Measurements from ENCODE around the gene DKC1.
A peak's percentile ranks its signal among the peaks of the same experiment; 100 is the strongest.
"Not testable (repeated sequence)": the region's sequence is repeated elsewhere in the genome, so short reads cannot be mapped to it uniquely, and the experiment has no call there.

The DKC1 gene

DNA sequence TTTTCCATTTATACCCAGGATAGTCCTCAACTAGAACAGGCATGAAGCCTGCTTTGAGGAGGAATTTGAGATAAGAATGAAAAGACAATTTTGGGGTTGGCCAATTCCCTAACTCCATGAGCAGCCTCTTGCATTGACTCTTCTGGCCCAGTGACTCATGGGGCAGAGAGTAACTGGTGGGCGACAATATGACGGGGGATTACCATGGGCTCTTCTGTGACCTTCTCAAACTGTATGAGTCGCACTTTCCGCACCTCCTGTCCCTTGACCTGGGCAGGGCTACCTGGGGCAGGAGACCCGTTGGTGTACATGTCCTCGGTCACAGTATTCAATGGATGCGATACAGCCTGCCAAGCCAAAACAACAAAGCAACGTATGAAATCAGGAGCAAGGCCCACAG is 29.3 kb downstream of the DKC1 start:
- no peak for DNase-seq (ENCODE audit: low spot score)

DNA sequence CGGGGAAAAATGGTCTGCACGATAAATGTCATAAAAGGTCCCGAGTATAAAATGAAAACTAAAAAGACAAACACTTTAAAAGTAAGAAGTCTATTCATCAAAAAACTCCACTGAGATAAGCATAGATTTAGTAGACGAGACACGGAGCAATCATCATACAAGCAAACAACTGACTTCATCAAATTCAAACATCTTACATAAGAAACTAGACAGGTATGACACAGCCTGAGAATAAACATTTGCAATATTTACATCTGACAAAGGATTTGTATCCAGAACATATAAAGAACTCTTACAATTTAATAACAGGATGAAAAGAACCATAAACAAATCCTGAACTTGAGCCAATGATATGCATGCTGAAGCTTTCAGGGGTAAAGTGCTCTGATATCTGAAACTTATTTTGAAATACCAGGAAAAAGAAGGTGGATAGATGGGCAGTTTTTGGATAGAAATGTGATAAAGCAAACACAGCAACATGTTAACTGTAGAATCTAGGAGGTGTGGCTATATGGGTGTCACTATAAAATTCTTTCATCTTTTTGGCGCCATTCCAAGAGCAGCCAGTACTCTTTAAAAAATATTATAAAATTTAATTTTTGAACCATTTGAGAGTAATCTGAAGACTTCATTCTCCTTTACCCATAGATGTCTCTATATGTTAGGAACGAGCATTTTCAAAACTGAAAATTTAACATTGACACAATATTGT is 30.6 kb downstream of the DKC1 start:
- no peak for DNase-seq (ENCODE audit: low spot score)

DNA sequence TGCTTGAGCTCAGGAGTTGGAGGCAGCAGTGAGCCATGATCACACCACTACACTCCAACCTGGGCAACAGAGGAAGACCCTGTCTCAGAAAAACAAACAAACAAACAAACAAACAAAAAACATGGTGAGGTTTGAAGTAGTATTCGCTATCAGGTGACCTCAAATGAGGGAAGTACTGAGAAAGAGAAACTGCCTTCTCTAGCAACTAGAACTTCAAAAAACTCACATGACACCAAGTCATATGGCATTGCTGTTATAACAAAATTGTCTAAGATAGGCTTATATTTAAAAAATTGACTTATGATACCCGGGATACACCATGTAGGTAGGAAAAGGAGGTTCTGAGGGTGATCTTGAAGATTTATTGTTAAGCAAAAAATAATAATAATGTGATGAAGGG is 32.4 kb downstream of the DKC1 start:
- DNase-seq (ENCODE audit: low spot score) = no peak

- peak; percentile 39 for DNase-seq (ENCODE audit: low spot score)
Observed at GRCh38 chrX:154797006-154797405, 34.3 kb downstream of the DKC1 start.

- DNase-seq (ENCODE audit: low spot score) = no peak
Observed at GRCh38 chrX:154799556-154800348, 37.1 kb downstream of the DKC1 start.

- DNase-seq (ENCODE audit: low spot score) = no peak
Observed at GRCh38 chrX:154800478-154801210, 38.0 kb downstream of the DKC1 start.

DNA sequence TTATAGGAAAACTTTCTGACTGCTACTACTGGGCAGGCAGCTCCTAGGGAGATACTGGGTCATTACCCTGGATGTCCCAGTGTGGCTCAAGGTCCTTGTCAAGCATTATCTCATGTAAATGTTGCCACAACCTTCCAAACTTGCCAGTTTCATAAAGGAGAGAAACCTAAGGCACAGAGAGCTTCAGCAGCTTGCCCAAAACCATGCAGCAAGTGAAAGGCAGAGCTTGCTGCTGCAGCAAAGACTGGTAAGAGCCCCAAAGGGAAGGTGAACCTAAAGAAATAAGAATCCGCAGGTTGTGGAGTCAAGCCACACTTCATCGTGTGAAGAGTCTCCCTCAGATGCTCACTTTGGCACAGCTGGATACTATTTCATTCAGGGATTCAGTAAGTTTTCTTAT is 40.3 kb downstream of the DKC1 start:
- DNase-seq (ENCODE audit: low spot score) = no peak

DNA sequence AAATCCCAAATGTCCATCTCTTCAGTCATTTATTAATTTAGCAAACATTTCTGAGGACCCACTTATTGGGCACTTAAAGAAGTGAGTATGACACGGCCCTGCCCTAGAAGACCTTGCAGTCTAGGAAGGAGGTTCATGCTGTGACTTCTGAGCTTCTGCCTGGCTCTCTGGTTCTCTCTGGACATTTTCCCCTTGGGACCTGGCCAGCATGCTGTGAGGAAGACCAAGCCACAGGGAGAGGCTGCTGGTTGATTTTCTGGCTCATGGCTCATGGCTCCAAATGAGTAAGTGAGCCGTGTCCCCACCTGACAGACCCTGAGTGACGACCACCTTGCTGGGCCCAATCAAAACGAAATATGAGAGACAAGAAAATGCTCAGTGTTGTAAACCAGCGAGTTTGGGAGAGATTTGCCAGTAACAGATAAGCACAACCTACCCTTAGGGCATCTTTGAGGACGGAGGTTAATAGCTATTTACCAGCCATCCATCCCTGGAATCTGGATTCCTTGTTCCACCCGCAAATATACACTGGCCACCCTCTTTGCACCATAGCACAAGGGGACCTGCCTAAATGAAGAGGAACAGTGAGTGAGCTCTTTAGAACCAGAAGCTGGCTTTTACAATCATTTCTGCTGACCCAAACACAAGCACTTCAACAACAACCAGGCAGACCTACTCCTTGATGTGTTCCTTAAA is 41.7 kb downstream of the DKC1 start:
- no peak for DNase-seq (ENCODE audit: low spot score)

DNA sequence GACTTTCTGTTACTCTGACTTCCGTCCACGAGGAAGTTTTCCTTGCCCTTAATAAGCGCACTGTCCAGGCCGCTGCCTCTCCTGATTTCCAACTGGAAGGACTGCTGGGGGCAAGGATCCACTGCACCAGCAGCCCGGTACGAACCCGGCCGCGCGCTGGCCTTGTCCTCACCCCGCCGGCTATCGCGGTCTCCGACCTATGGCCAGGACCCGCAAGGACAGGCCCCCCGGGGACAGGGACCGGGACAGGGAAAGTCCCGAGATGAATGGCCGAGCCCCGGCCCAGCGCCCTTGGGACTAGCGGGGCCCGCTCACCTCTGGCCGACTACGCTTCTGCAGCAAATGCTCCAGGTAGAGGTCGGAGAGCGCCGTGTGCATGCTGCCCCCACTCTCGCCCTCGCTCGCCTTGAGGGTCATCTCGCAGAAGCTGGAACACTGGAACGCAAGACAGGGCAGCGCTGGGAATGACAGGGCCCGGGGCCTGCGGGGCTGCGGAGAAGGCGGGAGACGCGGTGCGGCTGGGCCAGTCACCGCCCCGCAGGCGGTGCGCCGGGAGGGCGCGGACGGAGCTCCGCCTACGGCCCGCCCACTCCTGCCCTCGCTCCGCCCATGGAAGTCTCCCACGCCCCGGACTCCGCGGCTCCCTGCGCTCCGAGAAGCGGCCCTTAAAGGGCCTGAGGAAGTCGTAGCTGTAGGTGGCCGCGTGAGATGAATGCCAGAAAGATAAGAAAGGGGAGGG is 42.5 kb downstream of the DKC1 start, which contains the start of gene MPP1:
MPP1 (minus strand) TSS at position 529 of the 739 bp plus-strand sequence; CDS start at position 417, 112 bp downstream.
- DNase-seq (ENCODE audit: low spot score) = peak; percentile 75

DNA sequence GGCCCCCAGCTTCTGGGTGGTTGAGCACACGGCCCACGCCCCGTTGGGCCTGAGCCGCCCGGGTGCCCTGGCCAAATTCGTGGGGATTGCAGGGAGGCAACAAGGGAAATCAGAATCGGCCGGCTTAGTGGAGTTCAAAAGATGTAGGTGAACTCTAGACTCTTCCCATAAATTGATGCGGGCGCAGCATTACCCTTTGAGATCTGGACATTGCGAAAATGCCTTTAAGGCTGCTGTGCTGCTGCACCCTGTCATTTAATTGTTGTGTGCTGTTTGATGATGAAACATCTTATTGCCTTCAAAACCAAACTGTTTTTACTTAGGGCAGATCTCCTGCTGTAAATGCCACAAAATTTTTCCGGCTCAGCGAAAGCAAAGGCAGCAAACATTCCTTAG is 43.0 kb downstream of the DKC1 start:
- no peak for DNase-seq (ENCODE audit: low spot score)

- no peak for DNase-seq (ENCODE audit: low spot score)
Observed at GRCh38 chrX:154806837-154807501, 44.3 kb downstream of the DKC1 start.

DNA sequence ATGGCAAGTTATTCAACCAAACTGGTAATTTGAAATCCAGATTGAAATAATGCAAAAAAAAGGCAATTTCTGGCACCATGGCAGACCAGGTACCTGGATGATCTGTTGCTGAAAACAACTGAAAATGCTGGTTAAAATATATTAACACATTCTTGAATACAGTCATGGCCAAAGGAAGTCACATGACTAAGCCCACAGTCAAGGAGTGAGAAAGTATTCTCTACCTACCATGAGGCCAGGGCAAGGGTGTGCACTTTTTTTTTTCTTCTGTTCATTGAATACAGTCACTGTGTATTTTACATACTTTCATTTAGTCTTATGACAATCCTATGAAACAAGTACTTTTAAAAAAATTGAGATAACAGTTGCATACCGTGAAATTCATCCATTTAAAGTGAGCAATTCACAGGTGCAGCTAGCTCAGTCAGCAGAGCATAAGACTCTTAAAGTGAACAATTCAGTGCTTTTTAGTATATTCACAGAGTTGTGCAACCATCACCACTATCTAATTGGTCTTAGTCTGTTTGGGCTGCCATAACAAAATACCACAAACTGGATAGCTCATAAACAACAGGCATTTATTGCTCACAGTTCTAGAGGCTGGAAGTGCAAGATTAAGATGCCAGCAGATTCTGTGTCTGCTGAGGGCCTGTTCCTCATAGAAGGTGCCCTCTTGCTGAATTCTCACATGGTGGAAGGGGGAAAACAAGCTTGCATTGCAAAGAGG is 47.4 kb downstream of the DKC1 start:
- no peak for DNase-seq (ENCODE audit: low spot score)

- DNase-seq (ENCODE audit: low spot score) = no peak
Observed at GRCh38 chrX:154812341-154813101, 49.9 kb downstream of the DKC1 start.

- no peak for DNase-seq (ENCODE audit: low spot score)
Observed at GRCh38 chrX:154813801-154814200, 51.1 kb downstream of the DKC1 start.

GRCh38 chrX:154815274-154815818 is 52.7 kb downstream of the DKC1 start:
- DNase-seq (ENCODE audit: low spot score) = no peak

GRCh38 chrX:154816326-154816898 is 53.7 kb downstream of the DKC1 start:
- DNase-seq (ENCODE audit: low spot score) = not testable (repeated sequence)

- DNase-seq (ENCODE audit: low spot score) = not testable (repeated sequence)
Observed at GRCh38 chrX:154817048-154817618, 54.5 kb downstream of the DKC1 start.
